GM18498 (cell line): Measurements from ENCODE around the gene ARMC7.

Experiments
- ATAC-seq: cut with Tn5 transposase; IDR thresholded peaks from one replicate; pipeline ENCODE4 v1.9.1; 2021; ENCODE audit warnings: mild to moderate bottlenecking, moderate library complexity; ENCODE audit not compliant: unreplicated experiment

Gene ARMC7

GRCh38 chr17:75098861-75099260, 10.9 kb upstream of the ARMC7 start:
- ATAC-seq: no peak

- ATAC-seq: no peak
Measured at GRCh38 chr17:75099881-75100595, 9.7 kb upstream of the ARMC7 start.

GRCh38 chr17:75102385-75102821, 7.4 kb upstream of the ARMC7 start:
- no peak for ATAC-seq

GRCh38 chr17:75103601-75104554, 5.9 kb upstream of the ARMC7 start:
- no peak for ATAC-seq

- ATAC-seq: no peak
Measured at GRCh38 chr17:75105126-75106080, 4.4 kb upstream of the ARMC7 start.

- ATAC-seq: no peak
Measured at GRCh38 chr17:75108193-75108592, 1.6 kb upstream of the ARMC7 start.

GRCh38 chr17:75109046-75109406, 743 bp upstream of the ARMC7 start:
- ATAC-seq: no peak

GRCh38 chr17:75110234-75110937, 617 bp downstream of the ARMC7 start:
- no peak for ATAC-seq

- ATAC-seq: no peak
Measured at GRCh38 chr17:75111777-75112335, 2.1 kb downstream of the ARMC7 start.

- ATAC-seq: peak; percentile 55
Measured at GRCh38 chr17:75113798-75114551, 4.2 kb downstream of the ARMC7 start.

- no peak for ATAC-seq
Measured at GRCh38 chr17:75114552-75115314, 5.0 kb downstream of the ARMC7 start.

GRCh38 chr17:75115555-75115954, 5.8 kb downstream of the ARMC7 start:
- ATAC-seq: no peak

- no peak for ATAC-seq
Measured at GRCh38 chr17:75116737-75117136, 7.0 kb downstream of the ARMC7 start.

GRCh38 chr17:75118307-75118706, 8.5 kb downstream of the ARMC7 start:
- ATAC-seq: no peak

- ATAC-seq: no peak
Measured at GRCh38 chr17:75124041-75124818, 14.5 kb downstream of the ARMC7 start.

GRCh38 chr17:75124819-75125162, 15.0 kb downstream of the ARMC7 start:
- ATAC-seq: no peak

- ATAC-seq: no peak
Measured at GRCh38 chr17:75125984-75126383, 16.2 kb downstream of the ARMC7 start.

GRCh38 chr17:75126954-75127353, 17.2 kb downstream of the ARMC7 start:
- ATAC-seq: no peak
